Mucosa of descending colon (tissue), 3 donors: ENCODE data around the gene TNFRSF25. TPM values are rescaled to one million over a fixed set of nuclear protein-coding genes. Genes with fewer than 3 reads are reported as not detected.

Experiments used
- ATAC-seq: fragments of 200-7000 bp; cut with Tn5 transposase; one replicate; pipeline ENCODE4 v1.9.1; 2020; ENCODE audit warnings: mild to moderate bottlenecking, moderate library complexity
- DNase-seq, 3 donors: peaks; one replicate each; pipeline ENCODE4 v3.0.0-alpha.2; 2020
- H3K36me3 ChIP-seq: fragments of 200-600 bp; one replicate; pipeline ENCODE4 v1.8.0; 2021; ENCODE audit warnings: low read depth, mild to moderate bottlenecking
- H3K4me1 ChIP-seq: fragments of 200-600 bp; one replicate; pipeline ENCODE4 v1.8.0; 2021; ENCODE audit warnings: low read depth, mild to moderate bottlenecking
- H3K4me3 ChIP-seq: fragments of 200-600 bp; one replicate; pipeline ENCODE4 v1.8.0; 2021; ENCODE audit warnings: mild to moderate bottlenecking
- H3K9me3 ChIP-seq: fragments of 200-600 bp; one replicate; pipeline ENCODE4 v1.8.0; 2021; ENCODE audit warnings: mild to moderate bottlenecking
- CTCF ChIP-seq: fragments of 200-600 bp; IDR thresholded peaks from one replicate; pipeline ENCODE4 v1.8.0; 2022; ENCODE audit warnings: antibody characterized with exemption, mild to moderate bottlenecking
- intact Hi-C, 2 donors: fragments of 100-400 bp; cut with DNase I in 1 of 2; cut with micrococcal nuclease in 1 of 2; formaldehyde crosslinking; loops; one replicate each; pipeline versions ENCODE4 v1.11.0 to v1.11.1; 2022; cut with DNase I, micrococcal nuclease
- total RNA-seq, 3 donors: library from RNA; stranded (reverse); fragmentation: NEBNext Ultra II Directional in 2 of 3; extraction: Animal tissue kit (Norgen Biotek cat#: 25700) in 2 of 3; gene quantifications; one replicate each; pipeline versions ENCODE4 v1.2.1 to v1.2.4, GENCODE V29; 2021 to 2023
- donor health status: DM: no; HTN: no; CAD: no; lungs with moderate emphysema.
- donor health status: DM: no; HTN: no; CAD: no.
- donor health status: DM: no; HTN: yes; CAD: no.

Gene TNFRSF25
- total RNA-seq, 3 donors from 2014 or later, result 18.3 to 45.1 (median 35.3) TPM

DNA sequence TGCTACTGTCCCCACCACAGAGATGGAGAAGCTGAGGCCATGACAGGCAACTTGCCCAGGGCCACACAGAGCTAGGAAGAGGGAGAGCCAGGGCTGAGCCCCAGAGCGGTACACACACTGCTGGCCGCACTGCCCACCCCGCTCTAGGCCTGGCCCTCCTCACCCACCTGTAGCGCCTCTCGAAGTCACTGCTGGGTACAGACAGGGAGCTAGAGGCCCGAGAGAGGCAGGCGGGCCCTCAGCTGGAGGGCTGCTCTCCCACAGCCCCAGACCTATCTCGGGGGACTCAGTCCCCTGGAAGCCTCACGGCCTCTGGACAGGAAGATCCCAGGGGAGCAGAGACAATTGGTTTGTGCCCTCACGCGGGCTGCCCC, 42.8 kb upstream of the TNFRSF25 start:
- no peak for ATAC-seq
- no peaks in the 10 kb centered on the region for H3K36me3 ChIP-seq

GRCh38 chr1:6508154-6508815, 42.3 kb upstream of the TNFRSF25 start:
- no peak overlapping the region for H3K4me3 ChIP-seq
- intact Hi-C loops, result no loop called here
- no peak for TF ChIP-seq CTCF
- no peaks in the 10 kb centered on the region for H3K4me1 ChIP-seq
- no peaks in the 10 kb centered on the region for H3K36me3 ChIP-seq
- ATAC-seq (no peak), DNase-seq (no peak)
- H3K9me3 ChIP-seq, result no peaks in the 10 kb centered on the region

More for the DNA sequence above, 42.8 kb upstream of the TNFRSF25 start:
- no peak for DNase-seq
- Histone ChIP-seq H3K4me3 (no peak overlapping the region), H3K9me3 (no peaks in the 10 kb centered on the region), H3K4me1 (no peaks in the 10 kb centered on the region)
- no peak for TF ChIP-seq CTCF
- intact Hi-C loops, result no loop called here

- ATAC-seq (no peak), DNase-seq (no peak)
- TF ChIP-seq CTCF, result no peak
Observed at GRCh38 chr1:6507461-6507911, 41.5 kb upstream of the TNFRSF25 start.

DNA sequence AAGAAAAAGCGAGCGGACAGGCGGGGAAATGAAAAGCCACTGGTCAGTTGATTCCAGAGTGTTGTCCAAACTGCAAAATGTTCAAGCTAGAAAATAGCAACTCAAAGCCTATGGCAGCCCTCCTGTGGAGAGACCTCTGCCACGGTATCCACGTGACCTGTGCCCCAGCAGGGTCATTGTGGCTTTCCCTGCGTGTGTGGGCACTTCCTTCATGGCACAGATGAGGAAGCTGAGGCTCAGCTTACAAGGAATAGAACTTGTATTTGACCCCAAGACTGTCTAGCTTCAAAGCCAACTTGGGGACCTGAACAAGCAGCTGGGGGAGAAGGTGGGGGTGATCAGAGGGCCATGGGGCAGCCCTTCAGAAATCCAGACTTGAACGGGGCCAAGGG, 41.1 kb upstream of the TNFRSF25 start:
- Histone ChIP-seq H3K36me3 (no peaks in the 10 kb centered on the region), H3K4me3 (no peak overlapping the region), H3K9me3 (no peaks in the 10 kb centered on the region), H3K4me1 (peaks cover 3% of the 10 kb centered on the region)
- no peak for TF ChIP-seq CTCF
- ATAC-seq, result no peak
- no peak for DNase-seq
- intact Hi-C loops, result no loop called here

More at GRCh38 chr1:6507461-6507911, 41.5 kb upstream of the TNFRSF25 start:
- H3K4me3 ChIP-seq, result no peak overlapping the region
- intact Hi-C loops, result no loop called here
- no peaks in the 10 kb centered on the region for H3K4me1 ChIP-seq
- H3K9me3 ChIP-seq, result no peaks in the 10 kb centered on the region
- no peaks in the 10 kb centered on the region for H3K36me3 ChIP-seq

DNA sequence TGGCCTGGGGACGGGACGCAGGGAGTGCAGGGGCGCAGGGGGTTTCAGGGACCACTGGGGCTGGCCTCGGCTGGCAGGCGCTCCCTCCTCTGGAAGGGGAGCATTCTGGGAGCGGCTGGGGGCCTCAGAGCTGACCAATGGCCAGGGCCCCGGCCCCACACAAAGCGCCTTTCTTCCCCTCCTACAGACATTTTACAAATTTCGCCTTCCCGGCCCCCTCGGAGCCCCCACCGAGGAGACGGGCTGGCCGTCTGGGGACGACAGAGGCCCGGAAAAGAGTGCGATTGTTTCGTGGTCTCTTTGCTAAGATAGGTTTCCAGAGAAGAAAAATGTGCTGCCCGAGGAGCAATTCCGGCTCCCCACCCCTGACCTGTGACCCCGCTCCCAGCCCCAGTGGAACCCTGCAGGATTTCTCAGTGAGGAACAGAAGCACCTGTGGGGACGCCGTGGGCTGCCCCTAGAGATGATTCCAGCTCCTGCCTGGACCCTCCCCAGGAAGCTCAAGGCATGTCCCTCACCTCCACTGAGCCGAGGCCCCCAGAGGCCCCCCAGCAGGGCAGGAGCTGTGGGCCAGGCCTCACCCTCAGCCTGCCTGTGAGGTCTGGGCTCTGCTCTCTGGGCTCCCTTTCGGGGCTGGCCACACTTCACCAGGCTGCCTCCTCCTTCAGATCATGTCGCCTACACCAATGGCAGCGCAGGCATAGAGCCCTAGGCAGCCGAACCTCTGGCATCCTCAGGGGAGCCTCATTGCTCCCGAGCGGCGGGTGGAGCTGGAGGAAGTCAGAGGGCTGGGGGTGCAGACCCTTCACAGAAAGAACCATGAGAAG, 40.5 kb upstream of the TNFRSF25 start:
- no peak for TF ChIP-seq CTCF
- DNase-seq, result no peak

More for the DNA sequence above, 40.5 kb upstream of the TNFRSF25 start:
- Histone ChIP-seq H3K9me3 (no peaks in the 10 kb centered on the region), H3K4me3 (no peak overlapping the region), H3K4me1 (peaks cover 5% of the 10 kb centered on the region), H3K36me3 (no peaks in the 10 kb centered on the region)
- no peak for ATAC-seq
- intact Hi-C loops, result no loop called here
